HG03097 (cell line): ENCODE results near the gene MSMO1.
"Not testable (repeated sequence)": the region's sequence is repeated elsewhere in the genome, so short reads cannot be mapped to it uniquely, and the experiment has no call there.

Experiments
- ATAC-seq: cut with Tn5 transposase; IDR thresholded peaks from one replicate; pipeline ENCODE4 v1.9.1; 2021; ENCODE audit not compliant: unreplicated experiment, low FRiP score

MSMO1 gene

DNA sequence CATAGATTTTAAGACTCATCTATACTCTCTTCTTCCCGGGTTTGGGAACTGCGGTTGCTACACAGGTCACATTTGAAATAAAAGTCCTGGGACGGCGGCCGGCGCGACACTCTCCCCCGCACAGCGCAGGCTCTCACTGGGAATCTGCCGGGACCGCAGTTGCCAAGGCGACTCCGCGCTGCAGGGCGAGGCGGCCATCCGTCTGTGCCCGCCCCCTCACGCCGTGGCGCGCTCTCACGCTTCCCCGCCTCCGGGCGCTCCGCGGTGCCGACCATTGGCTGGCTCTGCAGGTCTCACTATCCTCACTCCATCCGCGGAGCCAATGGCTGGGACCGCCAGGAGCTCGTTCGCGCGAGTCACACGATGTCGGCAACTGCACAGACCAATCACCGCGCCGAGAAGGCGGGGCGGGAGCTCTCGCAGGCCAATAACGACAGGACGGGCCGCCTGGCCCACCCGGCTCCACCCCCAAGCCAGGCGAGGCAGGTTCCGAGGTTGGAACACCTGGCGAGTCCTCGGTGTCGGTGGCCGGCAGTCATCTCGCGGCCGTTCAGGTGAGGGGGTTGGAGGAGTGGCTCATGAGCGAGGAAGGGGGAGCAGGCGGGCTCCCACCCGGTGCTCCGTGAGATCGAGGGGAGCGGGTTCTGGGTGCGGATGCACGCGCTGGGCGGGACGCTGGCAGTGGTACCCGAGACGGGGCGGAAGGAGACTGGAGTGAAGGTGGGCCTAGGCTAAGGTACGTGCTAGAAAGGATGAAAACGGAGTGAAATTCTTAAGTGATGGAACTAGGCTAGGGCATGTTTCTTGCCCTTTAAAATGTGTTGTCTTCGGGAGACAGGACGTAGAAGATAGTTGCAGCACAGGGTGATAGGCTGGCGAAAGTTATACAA, at the start of gene MSMO1:
TSS of gene MSMO1 (plus strand) at position 459 of the 890 bp plus-strand sequence. CDS start 5,702 bp downstream, outside the sequence.
- ATAC-seq: peak; percentile 99

DNA sequence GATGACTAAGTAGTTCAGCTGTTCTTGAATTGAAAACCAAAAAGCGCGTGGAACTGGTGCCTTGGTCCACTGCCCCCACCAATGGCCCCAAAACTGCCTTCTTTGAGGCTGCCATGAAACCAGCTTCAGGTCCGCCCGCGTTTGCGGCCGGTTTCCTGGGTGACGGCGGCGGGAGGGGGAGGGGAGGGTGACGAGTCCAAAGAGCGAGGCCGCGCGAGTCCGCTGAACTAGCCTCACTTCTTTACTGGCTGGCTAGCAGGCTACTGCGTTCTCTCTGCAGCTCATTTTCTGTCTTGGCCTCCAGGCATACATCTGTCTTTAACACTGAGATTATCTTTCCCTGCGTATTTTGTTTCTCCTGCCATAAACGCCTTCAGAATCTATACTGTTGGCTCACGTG, 47.9 kb upstream of the MSMO1 start:
- not testable (repeated sequence) for ATAC-seq

DNA sequence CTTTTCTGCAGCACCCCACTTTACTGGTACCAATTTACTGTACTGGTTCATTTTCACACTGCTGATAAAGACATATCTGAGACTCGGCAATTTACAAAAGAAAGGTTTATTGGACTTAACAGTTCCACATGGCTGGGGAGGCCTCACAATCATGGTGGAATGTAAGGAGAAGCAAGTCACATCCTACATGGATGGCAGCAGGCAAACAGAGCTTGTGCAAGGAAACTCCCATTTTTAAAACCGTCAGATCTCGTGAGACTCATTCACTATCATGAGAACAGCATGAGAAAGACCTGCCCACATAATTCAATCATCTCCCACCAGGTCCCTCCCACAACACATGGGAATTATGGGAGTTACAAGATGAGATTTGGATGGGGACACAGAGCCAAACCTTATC, 42.8 kb upstream of the MSMO1 start:
- ATAC-seq: not testable (repeated sequence)

DNA sequence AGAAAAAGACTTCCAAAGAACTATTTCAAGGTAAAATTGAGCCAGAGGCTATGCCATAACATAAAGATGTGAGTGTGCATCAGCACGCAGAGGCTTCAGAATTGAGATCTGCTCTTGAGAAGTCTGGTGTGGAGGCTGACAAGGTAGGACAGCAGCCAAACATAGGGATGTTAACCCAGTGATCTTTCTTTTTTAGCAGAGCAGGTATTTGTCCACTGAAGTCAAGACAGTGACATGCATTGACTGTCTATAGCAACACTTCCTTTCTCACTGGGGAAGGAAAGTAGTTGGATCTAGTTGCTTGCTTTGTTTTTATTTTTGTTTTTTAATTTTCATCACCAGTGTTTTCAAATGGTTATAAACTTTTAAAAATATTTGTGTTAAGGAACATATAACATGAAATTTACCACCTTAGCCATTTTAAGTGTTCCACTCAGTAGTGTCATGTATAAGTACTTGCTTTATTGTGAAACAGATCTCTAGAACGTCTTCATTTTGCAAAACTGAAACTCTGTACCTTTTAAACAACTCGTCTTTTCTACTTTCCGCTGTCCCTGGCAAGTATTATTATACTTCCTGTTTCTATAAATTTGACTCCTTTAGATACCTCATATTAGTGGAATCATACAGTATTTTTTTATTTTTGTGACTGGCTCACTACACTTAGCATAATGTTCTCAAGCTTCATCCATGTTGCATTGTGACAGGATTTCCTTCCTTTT, 40.7 kb upstream of the MSMO1 start:
- peak; percentile 63 for ATAC-seq

DNA sequence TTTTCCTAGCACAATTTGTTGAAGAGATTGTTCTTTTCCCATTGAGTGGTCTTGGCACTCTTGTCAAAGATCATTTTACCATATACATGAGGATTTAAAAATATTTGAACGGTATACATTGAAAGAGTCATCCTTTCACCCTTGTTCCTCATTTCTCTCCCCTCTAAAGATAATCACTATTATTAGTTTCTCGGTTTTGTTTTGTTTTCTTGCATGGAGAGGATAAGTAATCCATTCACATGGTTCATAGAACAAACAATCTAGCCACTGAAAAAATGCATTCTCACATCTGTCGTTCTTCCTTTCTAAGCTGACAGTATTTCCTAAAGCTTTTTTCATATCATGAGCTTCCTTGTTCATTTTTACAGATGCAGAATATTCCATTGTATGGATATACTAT, 39.2 kb upstream of the MSMO1 start:
- peak; percentile 60 for ATAC-seq

DNA sequence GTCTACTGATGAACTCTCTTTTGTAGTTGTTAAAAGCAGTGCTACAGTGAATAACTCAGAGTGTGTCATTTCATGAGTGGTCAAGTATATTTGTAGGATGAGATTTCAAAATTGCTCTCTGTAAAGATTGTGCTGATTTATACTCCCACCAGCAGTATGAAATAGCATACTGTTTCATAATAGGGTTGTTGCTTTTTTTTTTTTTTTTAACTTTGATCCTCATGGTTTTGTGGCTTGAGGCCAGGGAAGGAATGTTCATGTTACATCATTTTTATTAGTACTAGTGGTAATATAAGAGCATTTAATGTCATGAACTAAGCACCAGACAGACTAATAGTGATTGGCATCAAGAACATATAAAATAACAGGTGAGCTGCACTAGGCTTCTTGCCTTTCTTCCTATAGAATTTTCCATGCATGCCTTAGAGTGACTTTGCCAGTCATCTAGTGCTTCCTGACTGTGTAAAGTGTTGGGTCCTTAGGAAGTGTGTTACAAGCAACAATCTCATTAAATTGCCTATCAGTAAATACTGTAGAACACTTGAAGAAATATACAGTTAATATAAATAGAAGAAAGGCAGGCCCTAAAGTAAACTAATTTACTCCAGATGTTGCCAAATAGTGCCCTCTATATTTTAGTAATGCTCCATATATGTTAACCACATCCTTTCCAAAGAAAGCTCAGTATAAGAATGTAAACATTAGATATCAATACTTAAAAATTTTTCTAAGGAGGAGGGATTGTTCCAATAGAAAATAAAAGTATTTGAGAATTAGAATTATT, 38.6 kb upstream of the MSMO1 start:
- peak; percentile 34 for ATAC-seq

DNA sequence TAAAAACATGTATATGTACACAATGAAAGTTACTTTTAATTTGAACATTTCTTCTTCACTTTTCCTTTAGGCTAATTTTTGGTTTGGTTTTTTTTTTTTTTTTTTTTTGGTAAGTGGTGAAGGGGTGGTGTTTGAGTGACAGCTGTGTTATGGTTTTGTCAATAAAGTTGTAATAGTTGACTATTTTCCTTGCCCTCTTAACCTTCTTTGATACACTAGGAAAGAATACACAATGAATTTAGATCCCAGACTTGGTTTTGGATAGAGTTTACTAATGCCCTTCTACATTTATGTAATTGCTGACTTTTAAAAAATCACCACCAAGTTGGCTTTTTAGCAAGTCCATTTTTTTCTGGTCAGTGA, 38.1 kb upstream of the MSMO1 start:
- ATAC-seq: no peak

DNA sequence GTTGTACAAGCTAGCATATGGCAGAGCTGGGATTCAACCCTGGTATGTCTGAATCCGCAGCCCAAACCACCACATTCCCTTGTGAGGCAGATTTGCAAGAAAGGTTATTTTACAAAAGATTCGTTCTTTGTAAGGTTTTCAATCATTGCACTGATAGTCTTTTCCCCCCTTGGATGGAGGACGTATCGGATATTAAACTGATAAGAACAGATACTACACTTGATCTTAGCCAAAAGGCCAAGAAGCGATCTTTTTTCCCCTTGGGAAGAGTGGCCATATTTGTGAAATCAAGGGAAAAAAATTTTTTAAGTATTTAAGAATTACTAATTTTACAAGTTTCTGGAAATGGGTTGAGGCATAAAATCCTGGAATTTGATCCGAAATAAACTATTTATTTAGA, 34.4 kb upstream of the MSMO1 start:
- ATAC-seq: no peak

DNA sequence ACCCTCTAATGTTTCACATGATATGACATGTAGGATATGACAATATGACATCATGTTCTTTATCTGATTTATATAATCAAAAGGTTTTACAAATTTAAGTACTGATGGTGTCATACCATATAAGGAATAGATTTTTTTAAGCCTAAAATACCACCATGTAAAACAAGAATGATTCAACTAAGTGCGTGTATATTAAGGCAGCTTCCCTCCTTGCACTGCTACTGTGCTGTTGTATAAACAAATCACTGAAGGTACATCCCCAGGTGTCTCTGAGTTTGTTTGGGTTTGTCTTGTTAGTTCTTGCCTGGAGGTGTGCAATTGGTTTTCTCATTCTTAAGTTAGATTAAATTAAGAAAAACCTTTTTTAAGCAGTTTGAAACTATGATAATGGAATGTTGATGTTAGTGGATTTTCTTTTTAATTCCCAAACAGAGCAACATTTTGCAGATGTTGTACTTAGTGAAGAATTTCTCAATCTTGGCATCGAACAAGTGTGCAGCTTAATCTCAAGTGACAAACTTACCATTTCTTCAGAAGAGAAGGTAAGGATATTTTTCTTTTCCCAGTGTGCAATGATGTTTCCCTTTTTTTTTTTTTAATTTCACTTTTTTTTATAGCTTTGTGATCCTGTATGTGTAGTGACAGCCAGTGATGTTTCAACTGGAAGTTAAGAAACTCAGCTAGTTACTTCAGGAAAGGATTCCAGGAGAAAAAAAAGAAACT, 33.4 kb upstream of the MSMO1 start:
- no peak for ATAC-seq

DNA sequence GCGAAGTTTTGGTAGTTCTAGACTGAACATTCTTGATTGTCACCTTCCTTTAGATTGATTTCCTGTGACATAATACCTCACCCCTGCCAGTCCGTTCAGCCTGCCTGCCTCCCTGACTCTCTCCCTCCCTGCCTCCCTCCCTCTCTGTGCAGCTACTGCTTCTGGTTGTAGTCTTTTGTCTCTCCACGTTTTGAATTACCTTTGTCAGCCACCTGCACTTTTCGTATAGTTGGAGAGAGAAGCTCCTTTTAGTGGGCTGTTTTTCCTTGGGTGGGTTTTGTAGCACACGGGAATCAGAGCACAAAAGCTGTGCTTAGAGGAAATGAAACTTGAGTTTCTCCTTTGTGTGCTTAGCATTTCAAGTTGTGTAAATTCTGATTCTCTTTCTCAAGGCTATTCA, 32.6 kb upstream of the MSMO1 start:
- peak; percentile 97 for ATAC-seq

DNA sequence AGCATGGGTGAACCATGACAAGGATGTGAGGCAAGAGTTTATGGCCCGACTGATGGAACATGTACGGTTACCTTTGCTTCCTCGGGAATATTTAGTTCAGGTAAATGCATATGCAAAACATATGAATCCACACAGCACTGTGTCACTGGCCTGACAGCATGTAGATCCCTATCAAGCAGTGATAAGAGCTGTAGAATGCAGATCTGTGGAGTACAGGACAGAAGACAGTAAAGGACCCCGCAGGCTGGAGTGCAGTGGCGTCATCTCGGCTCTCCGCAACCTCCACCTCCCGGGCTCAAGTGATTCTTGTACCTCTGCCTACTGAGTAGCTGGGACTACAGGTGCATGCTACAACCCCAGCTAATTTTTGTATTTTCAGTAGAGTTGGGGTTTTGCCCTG, 29.8 kb upstream of the MSMO1 start:
- no peak for ATAC-seq

DNA sequence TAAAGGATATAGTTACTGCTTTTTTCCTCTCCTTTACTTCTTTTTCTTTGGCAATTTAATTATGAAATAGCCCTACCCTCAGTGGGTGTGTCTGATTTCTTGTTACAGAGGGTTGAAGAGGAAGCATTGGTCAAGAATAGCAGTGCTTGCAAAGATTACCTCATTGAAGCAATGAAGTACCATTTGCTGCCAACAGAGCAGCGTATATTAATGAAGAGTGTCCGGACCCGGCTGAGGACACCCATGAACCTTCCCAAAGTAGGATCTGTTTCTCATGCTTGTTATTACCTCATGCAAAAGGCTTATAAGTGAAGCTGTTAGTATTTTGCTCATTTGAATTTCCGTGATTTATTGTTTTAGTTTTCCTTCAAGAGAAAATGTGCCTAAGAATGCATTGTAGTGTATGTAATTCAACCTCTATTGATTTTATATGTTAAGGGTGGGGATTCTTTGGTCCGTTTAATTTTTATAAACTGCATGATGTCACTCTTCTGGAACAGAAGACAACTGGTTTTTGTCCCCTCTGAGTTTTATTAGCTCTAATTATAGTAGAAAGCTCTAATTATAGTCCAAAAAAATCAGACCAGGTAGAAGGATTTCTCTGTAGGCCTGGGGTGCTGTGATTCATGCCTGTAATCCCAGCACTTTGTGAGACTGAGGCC, 27.9 kb upstream of the MSMO1 start:
- no peak for ATAC-seq

DNA sequence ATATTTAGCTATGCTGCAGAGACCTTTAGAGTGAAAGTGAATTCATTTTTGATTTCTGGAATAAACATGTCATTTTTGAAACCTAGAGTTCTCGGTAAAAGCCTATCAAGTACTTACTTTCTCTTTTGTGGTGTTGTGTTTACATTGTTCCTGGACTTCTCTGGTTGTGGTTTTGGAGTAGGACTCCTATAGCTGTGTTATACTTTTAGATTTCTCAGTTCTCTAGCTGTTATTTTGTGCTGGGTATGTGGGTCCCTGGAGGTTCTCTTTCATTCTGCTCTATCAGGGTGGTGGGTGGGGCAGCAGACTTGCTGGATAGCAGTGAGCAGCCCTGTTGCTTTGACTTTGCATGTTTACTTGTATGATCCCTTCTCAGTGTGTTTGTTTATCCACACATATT, 25.6 kb upstream of the MSMO1 start:
- ATAC-seq: peak; percentile 72

DNA sequence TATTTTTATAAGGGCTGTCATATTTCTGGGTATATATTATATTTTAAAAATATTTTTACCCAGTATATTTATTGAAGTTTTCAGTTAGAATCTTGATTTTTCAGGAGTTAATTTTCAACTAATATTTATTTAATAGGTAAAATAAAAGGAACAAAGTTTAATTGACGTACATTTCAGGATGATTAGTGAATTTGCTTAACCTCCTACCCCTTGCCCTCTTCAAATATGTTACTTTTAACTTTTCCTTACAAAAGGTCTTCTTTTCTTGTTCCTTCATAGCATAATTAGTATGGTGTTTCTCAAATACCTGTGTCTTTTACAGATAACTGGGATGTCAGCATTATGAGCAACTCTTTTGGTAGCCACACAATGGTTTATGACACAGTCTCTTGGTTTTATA, 24.8 kb upstream of the MSMO1 start:
- no peak for ATAC-seq

DNA sequence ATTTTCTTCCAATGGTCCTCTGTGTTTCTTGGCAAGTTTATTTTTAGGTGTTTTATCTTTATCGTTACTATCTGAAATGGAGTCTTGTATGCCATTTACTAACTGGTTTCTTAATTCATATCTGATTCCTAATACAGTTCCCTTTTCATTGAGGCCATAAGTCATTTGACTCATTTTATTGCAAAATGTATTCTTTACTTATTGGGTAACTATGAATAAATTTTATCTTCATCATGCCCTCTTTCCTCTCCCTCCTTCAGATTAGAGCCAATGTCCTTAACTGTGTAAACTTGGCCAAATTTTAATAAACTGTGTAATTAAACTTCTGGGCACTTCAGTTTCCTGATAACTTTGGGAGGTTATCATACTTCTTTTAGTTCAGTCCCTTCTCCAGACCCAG, 19.3 kb upstream of the MSMO1 start:
- ATAC-seq: no peak

DNA sequence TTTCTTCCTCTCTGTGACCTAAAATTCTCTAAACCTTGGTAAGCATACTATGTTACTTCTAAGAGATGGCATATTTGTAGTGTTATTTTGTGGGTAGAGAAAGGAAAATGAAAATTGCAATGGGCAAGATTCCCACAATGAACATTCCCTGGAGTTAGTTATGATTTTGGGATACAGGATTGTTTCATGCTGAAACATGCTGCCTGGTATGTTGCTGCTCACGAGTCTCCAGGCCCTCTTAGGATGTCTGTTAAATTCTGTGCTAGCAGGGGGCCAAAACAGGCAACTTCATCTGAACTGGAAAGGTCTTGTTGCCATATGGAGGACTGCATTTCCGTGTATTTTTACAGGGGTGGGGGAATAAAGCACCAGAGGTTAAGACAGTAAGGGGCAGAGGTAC, 18.9 kb upstream of the MSMO1 start:
- ATAC-seq: no peak

DNA sequence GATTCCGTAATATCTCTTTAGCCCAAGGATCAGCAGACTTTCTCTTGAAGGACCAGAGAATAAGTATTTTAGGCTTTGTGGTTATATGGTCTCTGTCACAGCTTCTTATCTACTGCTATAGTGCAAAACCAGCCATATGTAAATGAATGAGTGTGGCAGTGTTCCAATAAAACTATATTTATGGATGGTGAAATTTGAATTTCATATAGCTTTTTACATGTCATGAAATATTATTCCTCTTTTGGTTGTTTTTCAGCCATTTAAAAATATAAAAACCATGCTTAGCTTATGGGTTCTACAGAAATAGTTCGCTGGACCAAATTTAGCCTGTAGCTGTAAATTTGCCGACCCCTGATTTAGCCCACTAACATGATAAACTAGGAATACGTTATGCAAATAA, 18.0 kb upstream of the MSMO1 start:
- no peak for ATAC-seq

DNA sequence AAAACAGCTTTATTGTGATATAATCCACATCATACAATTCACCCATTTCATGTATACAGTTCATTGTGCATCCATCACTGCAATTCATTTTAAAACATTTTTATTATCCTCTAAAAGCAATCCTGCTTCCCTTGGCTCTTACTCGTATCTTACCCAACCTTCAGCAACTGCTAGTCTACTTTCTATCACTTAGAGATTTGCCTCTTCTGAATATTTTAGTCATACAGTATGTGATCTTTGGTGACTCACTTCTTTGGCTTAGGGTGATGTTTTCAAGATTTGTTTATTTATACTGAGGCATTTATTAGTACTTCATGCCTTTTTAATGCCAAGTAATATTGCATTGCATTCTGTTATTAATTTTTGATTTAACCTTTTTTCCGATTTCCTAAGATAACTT, 15.0 kb upstream of the MSMO1 start:
- no peak for ATAC-seq

DNA sequence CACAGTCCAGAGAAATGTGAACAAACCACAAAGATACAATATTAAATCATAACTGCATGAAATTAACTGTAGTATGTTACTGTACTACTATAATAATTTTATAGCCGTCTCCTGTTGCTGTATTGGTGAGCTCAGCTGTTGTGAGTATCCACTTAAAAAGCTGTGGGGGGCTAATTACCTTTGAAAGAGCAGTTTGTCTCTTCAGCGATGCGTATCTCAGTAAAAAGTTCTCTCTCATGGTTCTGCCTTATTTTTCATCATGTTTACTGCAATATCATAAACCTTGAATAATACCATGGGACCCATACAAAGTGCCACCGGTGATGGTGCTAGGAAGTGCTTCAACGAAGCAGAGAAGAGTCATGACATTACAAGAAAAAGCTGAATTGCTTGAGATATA, 8.4 kb upstream of the MSMO1 start:
- ATAC-seq: no peak

DNA sequence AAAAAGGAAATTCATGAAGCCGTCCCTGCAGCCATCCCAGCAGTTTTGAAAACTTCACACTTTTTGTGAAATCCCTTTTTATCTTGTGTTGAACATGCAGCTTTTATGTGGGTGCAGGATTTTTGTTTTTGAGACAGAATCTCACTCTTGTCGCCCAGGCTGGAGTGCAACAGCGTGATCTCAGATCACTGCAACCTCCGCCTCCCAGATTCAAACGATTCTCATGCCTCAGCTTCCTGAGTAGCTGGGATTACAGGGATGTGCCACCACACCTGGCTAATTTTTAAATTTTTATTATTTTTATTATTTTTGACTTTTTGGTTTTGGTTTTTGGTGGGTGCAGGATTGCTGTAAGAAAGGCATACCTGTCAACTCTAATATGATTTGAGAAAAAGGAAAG, 8.0 kb upstream of the MSMO1 start:
- ATAC-seq: no peak
